Heart right ventricle (tissue), 16 donors: ENCODE measurements around the gene HLA-DRA. TPM values are rescaled to one million over a fixed set of nuclear protein-coding genes. Genes with fewer than 3 reads are reported as not detected.

ENCODE experiments used
- ATAC-seq, 8 donors: fragments of 200-7000 bp; cut with Tn5 transposase; one replicate each; pipeline ENCODE4 v1.9.1; 2020; ENCODE audit warnings: mild to moderate bottlenecking in 8 of 8, moderate library complexity in 8 of 8, moderate number of reproducible peaks in 1 of 8
- DNase-seq, 2 donors: peaks; one replicate each; pipeline ENCODE4 v3.0.0-alpha.2; 2020
- H3K27ac ChIP-seq, 10 donors: fragments of 200-600 bp; sonication (generic) in 2 of 10; one replicate each; pipeline versions ENCODE4 v1.5.0 to v1.8.0; 2020 to 2022; ENCODE audit warnings: mild to moderate bottlenecking in 3 of 10
- H3K27me3 ChIP-seq, 7 donors: fragments of 200-600 bp; one replicate each; pipeline ENCODE4 v1.8.0; 2021 to 2022; ENCODE audit warnings: mild to moderate bottlenecking in 2 of 7
- H3K36me3 ChIP-seq, 9 donors: fragments of 200-600 bp; sonication (generic) in 1 of 9; one replicate each; pipeline versions ENCODE4 v1.5.0 to v1.8.0; 2020 to 2022; ENCODE audit warnings: mild to moderate bottlenecking in 2 of 9
- H3K4me1 ChIP-seq, 9 donors: fragments of 200-600 bp; sonication (generic) in 1 of 9; one replicate each; pipeline versions ENCODE4 v1.5.0 to v1.8.0; 2020 to 2022; ENCODE audit warnings: mild to moderate bottlenecking in 4 of 9
- H3K4me3 ChIP-seq, 10 donors: fragments of 200-600 bp; sonication (generic) in 2 of 10; one replicate each; pipeline versions ENCODE4 v1.5.0 to v1.8.0; 2020 to 2022; ENCODE audit warnings: mild to moderate bottlenecking in 7 of 10, moderate library complexity in 2 of 10
- H3K9me3 ChIP-seq, 11 donors: fragments of 200-600 bp in 10 of 11; sonication (generic) in 2 of 11; one replicate each; pipeline versions ENCODE4 v1.5.0 to v1.8.0; 2013 to 2022; ENCODE audit warnings: mild to moderate bottlenecking in 2 of 11, control low read depth in 1 of 11, moderate library complexity in 1 of 11
- WGBS, 2 donors: extraction: QIAGEN DNeasy Blood & Tissue Kit; methylation state at CpG; one replicate each; pipeline ENCODE4 v1.1.7; 2013; ENCODE audit warnings: inconsistent platforms in 1 of 2; 5-methylcytosine and 5-hydroxymethylcytosine counted together
- intact Hi-C, 10 donors: fragments of 100-400 bp; cut with DNase I; formaldehyde crosslinking; loops; one replicate each; pipeline versions ENCODE4 v1.11.1 to v1.14.2; 2022
- polyA plus RNA-seq, 2 donors: library from polyadenylated mRNA; stranded (reverse); fragments of 200-250 nt; gene quantifications; one replicate each; pipeline ENCODE4 v1.2.3, GENCODE V29; 2013
- total RNA-seq, 10 donors: library from RNA; stranded (reverse); fragmentation: NEBNext Ultra II Directional in 3 of 10; extraction: Animal tissue kit (Norgen Biotek cat#: 25700) in 3 of 10; gene quantifications; one replicate each; pipeline versions ENCODE4 v1.2.1 to v1.2.4, GENCODE V29; 2021 to 2023
- TF ChIP-seq, protein P1 (sequence below), 9 donors: fragments of 200-600 bp; sonication (generic) in 2 of 9; IDR thresholded peaks; one replicate each; pipeline versions ENCODE4 v1.5.0 to v1.8.0; 2021 to 2022; ENCODE audit warnings: antibody characterized with exemption in 9 of 9, mild to moderate bottlenecking in 5 of 9, moderate library complexity in 1 of 9
- donor health status: Arrhythmogenic right ventricular cardiomyopathy.
- donor health status: ischemic (EF 13 %, LVEDD 7.1; RV severe dilation, severe dysfunction).
- donor health status: healthy with polysubstance abuse.
- donor health status: DM: no; HTN: yes; CAD: no.
- donor health status: DM: no; HTN: no; CAD: no.
- donor health status: ischemic (EF 25% LVEDD 6.9; RV normal size, moderate dysfunction).
- donor health status: ischemic (EF 25% LVEDD 5.7; RV mildly dilated, moderate dysfunction).
- donor health status: healthy.
- donor health status: DM: yes; HTN: yes; CAD: no.
- donor health status: Ischemic cardiomyopathy.
- donor health status: ischemic (EF 35%, LVEDD 5.7; RV mildly dilated, moderate dysfunction).
- donor health status: nonischemic (EF 11% LVEDD 7.7; RV severe dilation, severe dysfunction).
- donor health status: DM: yes; HTN: yes; CAD: no.
- donor health status: PGD.
- donor health status: ischemic (EF 29% LVEDD 5.4; RV normal size, mild dysfunction).
- donor health status: nonischemic (EF 23%, LVEDD 6.1; RV moderate dilation, normal function).

Gene HLA-DRA
- total and polyA plus RNA-seq, 12 donors, result 32.0 to 846 (median 92.0) TPM

GRCh38 chr6:32442977-32443552, 3.4 kb downstream of the HLA-DRA start:
- DNase-seq, result no peak
- intact Hi-C loops, result no loop called here
- 71 to 75% methylated on average over 8 of the region's 8 CpGs for WGBS, 2 donors
- H3K9me3 ChIP-seq, result no peaks in the 10 kb centered on the region
- TF ChIP-seq, protein P1, sequence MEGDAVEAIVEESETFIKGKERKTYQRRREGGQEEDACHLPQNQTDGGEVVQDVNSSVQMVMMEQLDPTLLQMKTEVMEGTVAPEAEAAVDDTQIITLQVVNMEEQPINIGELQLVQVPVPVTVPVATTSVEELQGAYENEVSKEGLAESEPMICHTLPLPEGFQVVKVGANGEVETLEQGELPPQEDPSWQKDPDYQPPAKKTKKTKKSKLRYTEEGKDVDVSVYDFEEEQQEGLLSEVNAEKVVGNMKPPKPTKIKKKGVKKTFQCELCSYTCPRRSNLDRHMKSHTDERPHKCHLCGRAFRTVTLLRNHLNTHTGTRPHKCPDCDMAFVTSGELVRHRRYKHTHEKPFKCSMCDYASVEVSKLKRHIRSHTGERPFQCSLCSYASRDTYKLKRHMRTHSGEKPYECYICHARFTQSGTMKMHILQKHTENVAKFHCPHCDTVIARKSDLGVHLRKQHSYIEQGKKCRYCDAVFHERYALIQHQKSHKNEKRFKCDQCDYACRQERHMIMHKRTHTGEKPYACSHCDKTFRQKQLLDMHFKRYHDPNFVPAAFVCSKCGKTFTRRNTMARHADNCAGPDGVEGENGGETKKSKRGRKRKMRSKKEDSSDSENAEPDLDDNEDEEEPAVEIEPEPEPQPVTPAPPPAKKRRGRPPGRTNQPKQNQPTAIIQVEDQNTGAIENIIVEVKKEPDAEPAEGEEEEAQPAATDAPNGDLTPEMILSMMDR (IDR thresholded peaks at IDR 0.05), result no peak
- H3K27me3 ChIP-seq, result peaks cover 0 to 8% (median 0%) of the 10 kb centered on the region in 7 donors
- H3K4me1 ChIP-seq, result peaks cover 0 to 17% (median 5%) of the 10 kb centered on the region in 9 donors
- peaks cover 0 to 34% (median 0%) of the 10 kb centered on the region in 9 donors for H3K36me3 ChIP-seq
- H3K4me3 ChIP-seq, result peak overlapping the region in 2 of 10 donors; percentile 58 to 61
- ATAC-seq, result no peak
- no peak overlapping the region for H3K27ac ChIP-seq

DNA sequence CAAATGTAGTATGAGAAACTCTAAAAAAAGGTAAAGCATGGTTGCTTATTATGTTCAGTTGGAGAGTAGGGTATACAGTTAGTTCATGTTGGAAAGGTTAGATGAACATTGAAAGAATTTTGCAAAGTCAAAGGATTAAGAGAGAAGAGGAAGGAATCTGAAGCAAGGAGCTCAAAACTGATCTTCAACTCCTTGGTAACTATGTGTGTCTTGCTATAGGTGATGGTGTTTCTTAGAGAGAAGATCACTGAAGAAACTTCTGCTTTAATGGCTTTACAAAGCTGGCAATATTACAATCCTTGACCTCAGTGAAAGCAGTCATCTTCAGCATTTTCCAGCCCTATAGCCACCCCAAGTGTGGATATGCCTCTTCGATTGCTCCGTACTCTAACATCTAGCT, 4.7 kb downstream of the HLA-DRA start:
- TF ChIP-seq, protein P1 (IDR thresholded peaks at IDR 0.05), result no peak
- intact Hi-C loops, result no loop called here
- no peaks in the 10 kb centered on the region for H3K9me3 ChIP-seq
- H3K4me1 ChIP-seq, result peaks cover 0 to 11% (median 1%) of the 10 kb centered on the region in 9 donors
- no peak for DNase-seq
- H3K36me3 ChIP-seq, result peaks cover 0 to 34% (median 0%) of the 10 kb centered on the region in 9 donors
- no peak overlapping the region for H3K27ac ChIP-seq
- no peak for ATAC-seq
- H3K27me3 ChIP-seq, result peaks cover 0 to 8% (median 0%) of the 10 kb centered on the region in 7 donors
- no peak overlapping the region for H3K4me3 ChIP-seq
- 74 to 88% methylated on average over 2 of the region's 2 CpGs for WGBS, 2 donors

GRCh38 chr6:32445321-32445854, 5.7 kb downstream of the HLA-DRA start:
- DNase-seq (no peak), ATAC-seq (no peak)
- Histone ChIP-seq H3K4me1 (peaks cover 0 to 10% (median 0%) of the 10 kb centered on the region in 9 donors), H3K27me3 (peaks cover 0 to 8% (median 0%) of the 10 kb centered on the region in 7 donors), H3K9me3 (no peaks in the 10 kb centered on the region), H3K4me3 (no peak overlapping the region), H3K36me3 (peaks cover 0 to 34% (median 0%) of the 10 kb centered on the region in 9 donors), H3K27ac (no peak overlapping the region)
- TF ChIP-seq, protein P1 (IDR thresholded peaks at IDR 0.05), result no peak
- intact Hi-C loops, result no loop called here
- 74 to 75% methylated on average over 3 of the region's 3 CpGs for WGBS, 2 donors

DNA sequence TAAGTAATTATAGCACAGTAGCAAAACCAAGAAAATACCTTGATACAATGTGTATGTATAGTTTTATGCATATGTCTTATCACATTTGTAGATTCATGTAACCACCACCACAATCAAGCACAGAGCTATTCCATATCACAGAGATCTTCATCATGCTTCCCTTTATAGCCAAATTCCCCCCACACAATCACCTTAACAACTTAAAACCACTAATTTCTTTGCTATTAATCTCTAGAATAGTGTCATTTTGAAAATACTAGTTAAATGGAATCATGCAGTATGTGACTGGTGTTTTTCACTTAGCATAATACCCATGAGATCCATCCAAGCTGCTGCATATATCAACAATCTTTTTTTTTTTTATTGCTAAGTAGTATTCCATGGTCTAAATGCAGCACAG, 8.2 kb downstream of the HLA-DRA start:
- TF ChIP-seq, protein P1 (IDR thresholded peaks at IDR 0.05), result no peak
- intact Hi-C loops, result no loop called here
- DNase-seq, result no peak
- Histone ChIP-seq H3K4me1 (no peaks in the 10 kb centered on the region), H3K4me3 (no peak overlapping the region), H3K9me3 (no peaks in the 10 kb centered on the region), H3K27ac (no peak overlapping the region), H3K27me3 (peaks cover 0 to 16% (median 0%) of the 10 kb centered on the region in 7 donors), H3K36me3 (peaks cover 0 to 22% (median 0%) of the 10 kb centered on the region in 9 donors)
- no peak for ATAC-seq
